AG09319 (cell line): ENCODE data around the gene DOCK4.

Source experiments
- DNase-seq: peaks from one replicate; pipeline ENCODE4 v3.0.0-alpha.2; 2010; ENCODE audit warnings: low read depth; ENCODE audit errors: extremely low read depth
- TF ChIP-seq, protein P1 (sequence below): IDR thresholded peaks from 2 replicates; pipeline ENCODE4 v1.5.1; 2011; ENCODE audit warnings: low read depth, mild to moderate bottlenecking, inconsistent platforms, low read length, moderate library complexity

DOCK4 gene

DNA sequence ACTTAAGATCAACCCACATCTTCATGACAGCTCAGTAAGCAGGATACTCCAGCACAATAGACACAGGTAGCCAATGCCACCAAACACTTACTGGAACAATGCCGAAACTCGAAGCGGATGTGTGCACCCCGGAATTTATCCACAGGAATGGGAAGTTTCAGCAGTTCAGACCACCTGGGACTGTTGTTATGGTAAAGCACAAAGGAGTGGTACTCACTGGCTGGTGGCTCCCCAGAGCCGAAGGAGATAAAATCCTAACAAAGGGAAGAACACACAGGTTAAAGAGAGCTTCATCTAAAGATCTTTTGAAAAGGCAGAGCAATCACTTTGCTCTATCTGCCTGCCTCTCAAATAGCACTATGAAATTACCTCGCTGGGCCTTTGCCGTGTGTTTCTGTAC is 305.9 kb downstream of the DOCK4 start:
- DNase-seq = no peak
- TF ChIP-seq, protein P1, sequence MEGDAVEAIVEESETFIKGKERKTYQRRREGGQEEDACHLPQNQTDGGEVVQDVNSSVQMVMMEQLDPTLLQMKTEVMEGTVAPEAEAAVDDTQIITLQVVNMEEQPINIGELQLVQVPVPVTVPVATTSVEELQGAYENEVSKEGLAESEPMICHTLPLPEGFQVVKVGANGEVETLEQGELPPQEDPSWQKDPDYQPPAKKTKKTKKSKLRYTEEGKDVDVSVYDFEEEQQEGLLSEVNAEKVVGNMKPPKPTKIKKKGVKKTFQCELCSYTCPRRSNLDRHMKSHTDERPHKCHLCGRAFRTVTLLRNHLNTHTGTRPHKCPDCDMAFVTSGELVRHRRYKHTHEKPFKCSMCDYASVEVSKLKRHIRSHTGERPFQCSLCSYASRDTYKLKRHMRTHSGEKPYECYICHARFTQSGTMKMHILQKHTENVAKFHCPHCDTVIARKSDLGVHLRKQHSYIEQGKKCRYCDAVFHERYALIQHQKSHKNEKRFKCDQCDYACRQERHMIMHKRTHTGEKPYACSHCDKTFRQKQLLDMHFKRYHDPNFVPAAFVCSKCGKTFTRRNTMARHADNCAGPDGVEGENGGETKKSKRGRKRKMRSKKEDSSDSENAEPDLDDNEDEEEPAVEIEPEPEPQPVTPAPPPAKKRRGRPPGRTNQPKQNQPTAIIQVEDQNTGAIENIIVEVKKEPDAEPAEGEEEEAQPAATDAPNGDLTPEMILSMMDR = no peak

DNA sequence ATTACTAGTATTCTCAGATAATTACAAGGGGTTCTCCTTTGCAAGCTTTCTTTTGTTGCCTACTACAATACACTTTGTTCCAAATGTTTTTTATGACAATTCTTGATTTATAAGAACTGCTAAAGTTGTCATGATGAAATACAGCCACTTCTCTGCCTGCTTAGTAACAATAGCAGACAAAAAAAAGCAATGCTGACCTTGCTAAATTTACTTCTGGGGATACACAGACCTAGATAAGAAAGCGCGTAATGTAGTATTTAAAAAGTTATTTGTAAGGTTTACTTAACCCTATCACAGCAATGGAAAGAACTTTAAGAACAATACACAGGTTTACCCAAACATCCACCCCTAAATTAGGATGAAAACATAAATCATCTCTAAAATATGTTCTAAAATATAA is 311.1 kb downstream of the DOCK4 start:
- TF ChIP-seq, protein P1 = no peak
- no peak for DNase-seq

DNA sequence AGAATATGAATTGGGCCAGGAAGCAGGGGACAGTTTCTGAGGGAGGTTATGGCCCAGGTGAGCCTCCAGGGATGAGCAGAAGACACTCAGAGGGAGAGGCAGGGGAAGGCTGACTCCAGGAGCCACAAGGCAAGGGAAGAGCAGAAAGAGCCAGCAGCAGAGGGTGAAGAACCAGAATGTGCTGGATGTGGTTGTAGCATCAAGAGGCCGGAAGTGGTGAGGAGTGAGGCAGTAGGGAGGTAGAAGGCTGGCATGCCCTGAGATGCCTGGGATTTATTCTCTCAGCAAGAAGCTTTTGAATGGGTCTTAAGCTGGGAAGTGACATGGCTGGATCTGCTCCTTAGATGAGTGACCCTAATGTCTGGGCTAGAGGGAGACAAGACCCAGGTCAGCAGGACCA is 311.7 kb downstream of the DOCK4 start:
- DNase-seq = no peak

DNA sequence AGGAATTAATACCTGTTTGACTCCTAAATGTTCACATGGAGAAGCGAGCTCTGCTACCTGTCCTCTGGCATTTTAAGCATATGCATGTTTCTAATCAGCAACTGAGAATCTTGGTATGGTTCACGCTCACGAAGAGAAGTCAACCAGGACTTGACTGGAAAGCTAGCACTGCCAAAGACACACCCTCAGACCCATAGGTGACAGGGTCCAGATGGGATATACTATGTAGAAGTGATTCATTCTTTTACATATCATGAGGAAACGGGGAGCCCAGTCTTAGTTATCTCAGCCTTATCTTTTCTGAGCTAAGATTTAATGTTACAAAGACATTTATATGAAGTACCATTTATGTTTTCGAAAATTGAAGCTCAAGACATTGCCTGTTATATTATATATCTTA is 313.0 kb downstream of the DOCK4 start:
- TF ChIP-seq, protein P1 = no peak

More for the DNA sequence above, 311.7 kb downstream of the DOCK4 start:
- TF ChIP-seq, protein P1 = no peak

DNA sequence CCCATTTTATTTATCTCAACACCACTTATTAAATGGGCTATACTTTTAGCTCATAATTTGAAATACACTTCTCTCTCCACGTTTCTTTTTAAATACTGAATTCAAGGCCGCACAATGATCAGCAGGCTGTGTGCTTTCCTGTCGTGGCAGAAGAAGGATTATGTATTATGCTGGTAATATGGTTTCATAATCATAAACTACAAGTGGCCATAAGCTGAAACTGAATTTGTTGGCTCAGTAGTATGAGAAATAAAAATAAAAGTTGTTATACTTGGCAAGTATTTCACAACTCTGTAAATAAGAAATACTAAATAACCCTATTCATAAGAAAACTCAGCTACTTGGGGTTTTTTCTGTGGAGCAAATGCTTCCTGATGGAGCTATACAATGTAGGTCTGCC is 313.6 kb downstream of the DOCK4 start:
- DNase-seq = no peak
- TF ChIP-seq, protein P1 = no peak

More for the DNA sequence above, 313.0 kb downstream of the DOCK4 start:
- no peak for DNase-seq

DNA sequence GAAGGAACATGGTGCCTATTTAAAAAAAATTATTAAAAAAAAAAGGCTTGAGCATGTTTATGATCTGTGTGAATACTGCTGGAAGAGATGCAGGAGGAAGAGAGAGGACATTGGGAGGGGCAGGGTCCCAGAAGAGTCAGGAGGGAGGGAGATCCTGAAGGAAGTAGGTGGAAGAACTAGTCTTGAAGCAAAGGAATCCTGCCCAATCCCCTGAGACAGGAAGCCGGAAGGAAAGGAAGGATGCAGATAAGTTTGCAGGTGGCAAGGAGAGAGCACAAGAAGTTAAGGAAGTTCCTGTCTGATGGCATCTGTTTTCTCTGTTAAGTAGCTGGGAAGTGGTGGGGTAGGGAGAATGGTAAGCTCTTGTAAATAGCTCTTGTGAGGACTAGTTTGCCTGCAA is 318.5 kb downstream of the DOCK4 start:
- no peak for DNase-seq
- TF ChIP-seq, protein P1 = no peak

DNA sequence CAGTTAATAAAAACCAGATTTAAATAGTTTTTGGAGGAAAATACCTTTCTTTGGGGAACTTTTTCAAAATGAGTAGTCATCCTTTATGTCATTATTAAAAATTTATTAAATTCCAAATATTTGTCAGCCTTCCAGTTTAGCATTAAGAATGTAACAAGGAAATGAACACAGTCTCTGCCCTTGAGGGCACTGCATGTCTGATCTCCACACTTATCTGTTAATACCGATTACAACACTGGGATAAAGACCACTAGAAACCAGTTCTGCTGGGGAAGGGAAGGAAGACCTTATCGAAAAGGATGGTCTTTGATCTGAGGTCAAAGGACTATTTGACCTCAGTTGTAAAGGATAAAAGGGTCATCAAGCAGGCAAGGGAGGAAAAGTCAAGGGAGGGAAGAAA is 320.0 kb downstream of the DOCK4 start:
- TF ChIP-seq, protein P1 = no peak
- no peak for DNase-seq
